ENCODE data around the gene TNFSF8.

DNA sequence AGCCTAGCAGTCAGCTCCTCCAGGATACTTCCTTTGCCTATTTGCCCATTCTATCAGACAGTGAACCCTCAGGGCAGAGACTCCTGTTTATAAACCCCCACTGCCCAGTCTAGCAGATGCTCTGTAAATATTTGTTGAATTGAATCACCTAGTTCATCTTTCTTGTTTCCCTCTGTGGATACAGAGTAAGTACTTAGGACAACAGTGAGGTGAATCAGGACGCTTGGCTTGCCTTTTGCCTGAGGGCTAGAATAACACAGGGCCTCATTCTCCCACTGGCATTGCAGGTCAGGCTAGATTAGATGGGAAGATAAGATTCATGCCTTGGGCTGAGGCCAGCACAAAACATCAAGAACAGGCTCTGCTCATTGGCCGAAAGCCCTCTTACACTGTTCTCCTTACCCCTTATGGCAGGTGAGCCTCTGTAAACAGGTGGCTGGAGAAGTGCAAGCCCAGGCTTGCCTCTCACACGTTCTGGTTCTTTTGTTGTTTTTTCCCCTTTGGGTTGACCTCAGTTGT, 22.2 kb downstream of the TNFSF8 start:
- TF ChIP-seq CTCF (IDR thresholded peaks at IDR 0.05) = no peak
- no peak for TF ChIP-seq POLR2A (IDR thresholded peaks at IDR 0.05)

Measured in gastroesophageal sphincter (tissue), 3 donors.